SK-N-SH treated with all-trans-retinoic acid at 6 μM for 48 hours (cell line): ENCODE data around the gene MUC5AC.

Experiments
- ATAC-seq: fragments of 200-7000 bp; cut with Tn5 transposase; 3 replicates; pipeline ENCODE4 v1.9.1; 2020; ENCODE audit warnings: mild to moderate bottlenecking, moderate library complexity
- ARNTL ChIP-seq: fragments of 450-650 bp; formaldehyde crosslinking; IDR thresholded peaks from 2 replicates; pipeline ENCODE4 v1.5.0; 2020; ENCODE audit warnings: low read depth, mild to moderate bottlenecking, moderate library complexity, borderline replicate concordance
- BACH2 ChIP-seq: fragments of 250-450 bp; sonication (Bioruptor Pico); IDR thresholded peaks from 2 replicates; pipeline ENCODE4 v1.9.0; 2021; ENCODE audit warnings: mild to moderate bottlenecking, borderline replicate concordance
- CREB5 ChIP-seq: fragments of 250-450 bp; sonication (Bioruptor Pico); IDR thresholded peaks from 2 replicates; pipeline ENCODE4 v1.5.1; 2020; ENCODE audit warnings: low read depth, mild to moderate bottlenecking, moderate library complexity
- CSDC2 ChIP-seq: fragments of 250-450 bp; sonication (Bioruptor Pico); IDR thresholded peaks from 2 replicates; pipeline ENCODE4 v1.5.0; 2020; ENCODE audit warnings: mild to moderate bottlenecking, moderate library complexity
- ESRRG ChIP-seq: fragments of 250-450 bp; sonication (Bioruptor Pico); IDR thresholded peaks from 2 replicates; pipeline ENCODE4 v1.6.1; 2021; ENCODE audit warnings: mild to moderate bottlenecking
- GLIS3 ChIP-seq: fragments of 250-450 bp; sonication (Bioruptor Pico); IDR thresholded peaks from 2 replicates; pipeline ENCODE4 v1.5.0; 2020; ENCODE audit warnings: mild to moderate bottlenecking, moderate library complexity
- PATZ1 ChIP-seq: fragments of 250-450 bp; sonication (Bioruptor Pico); IDR thresholded peaks from 2 replicates; pipeline ENCODE4 v1.8.0; 2020; ENCODE audit warnings: mild to moderate bottlenecking, moderate library complexity, borderline replicate concordance
- PPARA ChIP-seq: fragments of 250-450 bp; sonication (Bioruptor Pico); IDR thresholded peaks from 2 replicates; pipeline ENCODE4 v1.5.0; 2020; ENCODE audit warnings: mild to moderate bottlenecking, borderline replicate concordance
- RARB ChIP-seq: fragments of 250-450 bp; sonication (Bioruptor Pico); IDR thresholded peaks from 2 replicates; pipeline ENCODE4 v1.8.0; 2021; ENCODE audit warnings: mild to moderate bottlenecking, moderate library complexity
- SNAI2 ChIP-seq: fragments of 250-450 bp; sonication (Bioruptor Pico); IDR thresholded peaks from 2 replicates; pipeline ENCODE4 v1.5.0; 2020; ENCODE audit warnings: mild to moderate bottlenecking, moderate library complexity
- TCF4 ChIP-seq: fragments of 250-450 bp; sonication (Bioruptor Pico); IDR thresholded peaks from 2 replicates; pipeline ENCODE4 v1.8.0; 2021; ENCODE audit warnings: mild to moderate bottlenecking, moderate library complexity, borderline replicate concordance
- TOX ChIP-seq: fragments of 250-450 bp; sonication (Bioruptor Pico); IDR thresholded peaks from 2 replicates; pipeline ENCODE4 v1.8.0; 2021; ENCODE audit warnings: mild to moderate bottlenecking, moderate library complexity, borderline replicate concordance
- TSHZ2 ChIP-seq: fragments of 250-450 bp; sonication (Bioruptor Pico); IDR thresholded peaks from 2 replicates; pipeline ENCODE4 v1.5.0; 2020; ENCODE audit warnings: mild to moderate bottlenecking, moderate library complexity
- ZC3H10 ChIP-seq: fragments of 250-450 bp; sonication (Bioruptor Pico); IDR thresholded peaks from 2 replicates; pipeline ENCODE4 v1.5.1; 2021; ENCODE audit warnings: mild to moderate bottlenecking, moderate library complexity
- ZFP3 ChIP-seq: fragments of 250-450 bp; sonication (Bioruptor Pico); IDR thresholded peaks from 2 replicates; pipeline ENCODE4 v1.5.0; 2020; ENCODE audit warnings: mild to moderate bottlenecking, moderate library complexity
- ZFP30 ChIP-seq: fragments of 450-650 bp; formaldehyde crosslinking; IDR thresholded peaks from 2 replicates; pipeline ENCODE4 v1.5.0; 2022; ENCODE audit warnings: mild to moderate bottlenecking, moderate library complexity
- ZNF565 ChIP-seq: fragments of 450-650 bp; formaldehyde crosslinking; conservative IDR thresholded peaks from 2 replicates; pipeline ENCODE4 v1.5.0; 2020; ENCODE audit warnings: low read depth, mild to moderate bottlenecking, moderate library complexity
- ZNF70 ChIP-seq: fragments of 450-650 bp; formaldehyde crosslinking; IDR thresholded peaks from 2 replicates; pipeline ENCODE4 v1.5.0; 2020; ENCODE audit warnings: mild to moderate bottlenecking, moderate library complexity
- TF ChIP-seq, protein P1 (sequence below): fragments of 250-450 bp; sonication (Bioruptor Pico); IDR thresholded peaks from 2 replicates; pipeline ENCODE4 v1.8.0; 2021; ENCODE audit warnings: low read depth, mild to moderate bottlenecking, moderate library complexity, borderline replicate concordance
- TF ChIP-seq, protein P2 (sequence below): fragments of 250-450 bp; sonication (Bioruptor Pico); IDR thresholded peaks from 2 replicates; pipeline ENCODE4 v1.5.1; 2021; ENCODE audit warnings: mild to moderate bottlenecking, moderate library complexity

The MUC5AC gene

DNA sequence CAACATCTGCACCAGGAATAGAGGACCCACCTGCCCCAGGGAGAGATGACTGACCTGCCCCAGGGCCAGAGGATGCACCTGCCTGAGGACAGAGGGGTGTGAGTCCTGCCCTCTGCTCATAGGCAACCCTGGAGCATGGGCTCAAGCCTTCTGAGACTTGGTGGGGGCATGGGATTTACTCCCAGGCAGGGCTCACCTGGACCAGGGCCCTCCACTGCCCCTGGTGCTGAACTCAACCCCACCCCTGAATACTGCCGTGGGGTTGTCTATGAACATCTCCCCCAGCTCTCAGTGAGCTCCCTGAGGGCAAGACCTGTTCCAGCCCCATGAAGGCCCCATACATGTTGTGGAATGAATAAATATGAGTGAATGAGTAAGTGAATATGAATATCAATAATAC is 33.8 kb upstream of the MUC5AC start:
- TF ChIP-seq, protein P1, sequence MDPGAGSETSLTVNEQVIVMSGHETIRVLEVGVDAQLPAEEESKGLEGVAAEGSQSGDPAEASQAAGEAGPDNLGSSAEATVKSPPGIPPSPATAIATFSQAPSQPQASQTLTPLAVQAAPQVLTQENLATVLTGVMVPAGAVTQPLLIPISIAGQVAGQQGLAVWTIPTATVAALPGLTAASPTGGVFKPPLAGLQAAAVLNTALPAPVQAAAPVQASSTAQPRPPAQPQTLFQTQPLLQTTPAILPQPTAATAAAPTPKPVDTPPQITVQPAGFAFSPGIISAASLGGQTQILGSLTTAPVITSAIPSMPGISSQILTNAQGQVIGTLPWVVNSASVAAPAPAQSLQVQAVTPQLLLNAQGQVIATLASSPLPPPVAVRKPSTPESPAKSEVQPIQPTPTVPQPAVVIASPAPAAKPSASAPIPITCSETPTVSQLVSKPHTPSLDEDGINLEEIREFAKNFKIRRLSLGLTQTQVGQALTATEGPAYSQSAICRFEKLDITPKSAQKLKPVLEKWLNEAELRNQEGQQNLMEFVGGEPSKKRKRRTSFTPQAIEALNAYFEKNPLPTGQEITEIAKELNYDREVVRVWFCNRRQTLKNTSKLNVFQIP (CRISPR knock-in tag) = no peak
- no peak for TF ChIP-seq ZNF565 (CRISPR knock-in tag)

DNA sequence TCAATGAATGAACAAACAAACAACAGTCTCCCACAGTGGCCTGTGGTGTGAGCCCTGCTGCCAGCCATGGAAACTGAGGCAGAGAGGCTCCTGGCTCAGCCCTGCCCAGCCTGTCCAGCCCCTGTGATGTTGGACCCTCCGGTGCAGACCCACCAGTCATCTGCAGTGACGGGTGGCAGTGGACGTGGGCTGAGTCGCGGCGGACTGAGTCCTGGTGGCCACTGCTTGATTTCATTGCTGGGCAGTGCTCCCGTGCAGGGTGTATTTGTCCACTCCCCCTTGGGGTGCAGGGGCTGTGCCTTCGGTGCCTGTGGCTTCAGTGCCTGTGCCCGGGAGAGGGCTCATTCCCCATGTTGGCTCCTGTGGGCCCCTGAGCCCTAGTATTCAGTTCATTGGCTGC is 31.9 kb upstream of the MUC5AC start:
- TF ChIP-seq CSDC2 (CRISPR knock-in tag) (no peak), TCF4 (CRISPR knock-in tag) (no peak), ARNTL (CRISPR knock-in tag) (no peak), ESRRG (CRISPR knock-in tag) (no peak), PPARA (CRISPR knock-in tag) (no peak), GLIS3 (CRISPR knock-in tag) (no peak), RARB (CRISPR knock-in tag) (no peak), TOX (no peak), ZNF565 (CRISPR knock-in tag) (no peak), PATZ1 (no peak), SNAI2 (CRISPR knock-in tag) (no peak), CREB5 (CRISPR knock-in tag) (no peak), TSHZ2 (CRISPR knock-in tag) (no peak), ZFP30 (CRISPR knock-in tag) (no peak), BACH2 (CRISPR knock-in tag) (no peak)
- TF ChIP-seq, protein P1 (CRISPR knock-in tag) = no peak
- TF ChIP-seq, protein P2, sequence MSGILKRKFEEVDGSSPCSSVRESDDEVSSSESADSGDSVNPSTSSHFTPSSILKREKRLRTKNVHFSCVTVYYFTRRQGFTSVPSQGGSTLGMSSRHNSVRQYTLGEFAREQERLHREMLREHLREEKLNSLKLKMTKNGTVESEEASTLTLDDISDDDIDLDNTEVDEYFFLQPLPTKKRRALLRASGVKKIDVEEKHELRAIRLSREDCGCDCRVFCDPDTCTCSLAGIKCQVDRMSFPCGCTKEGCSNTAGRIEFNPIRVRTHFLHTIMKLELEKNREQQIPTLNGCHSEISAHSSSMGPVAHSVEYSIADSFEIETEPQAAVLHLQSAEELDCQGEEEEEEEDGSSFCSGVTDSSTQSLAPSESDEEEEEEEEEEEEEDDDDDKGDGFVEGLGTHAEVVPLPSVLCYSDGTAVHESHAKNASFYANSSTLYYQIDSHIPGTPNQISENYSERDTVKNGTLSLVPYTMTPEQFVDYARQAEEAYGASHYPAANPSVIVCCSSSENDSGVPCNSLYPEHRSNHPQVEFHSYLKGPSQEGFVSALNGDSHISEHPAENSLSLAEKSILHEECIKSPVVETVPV (CRISPR knock-in tag) = no peak
- TF ChIP-seq, all 23 proteins: peak for 0
- ATAC-seq = no peak

More for the DNA sequence above, 33.8 kb upstream of the MUC5AC start:
- no peak for ATAC-seq

DNA sequence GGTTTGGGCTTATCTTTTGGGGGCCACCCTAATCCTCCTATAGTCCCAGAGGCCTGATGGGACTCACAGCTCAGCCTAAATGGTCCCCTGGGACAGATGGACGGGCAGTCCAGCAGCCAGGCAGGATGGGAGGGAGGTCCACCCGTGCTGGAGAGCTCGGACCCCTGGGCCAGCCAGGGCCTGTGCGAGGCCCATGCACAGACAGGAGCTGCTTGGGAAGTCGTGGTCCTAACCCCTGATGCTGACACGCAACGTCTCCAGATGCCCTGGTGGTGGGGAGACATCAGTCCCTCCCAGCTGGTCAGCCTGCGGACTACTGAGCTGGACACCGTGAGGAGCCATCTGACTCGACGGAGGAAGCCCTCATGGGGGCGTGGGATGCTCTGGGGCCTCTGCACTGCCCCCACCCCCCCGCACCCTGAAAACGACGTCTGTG is 31.2 kb upstream of the MUC5AC start:
- TF ChIP-seq ZNF70 (CRISPR knock-in tag) (no peak), ESRRG (CRISPR knock-in tag) (no peak), ZFP3 (CRISPR knock-in tag) (no peak), BACH2 (CRISPR knock-in tag) (no peak), RARB (CRISPR knock-in tag) (no peak), ZC3H10 (no peak), ZNF565 (CRISPR knock-in tag) (no peak)
- TF ChIP-seq, protein P2 (CRISPR knock-in tag) = no peak
- no peak for ATAC-seq
